ENCODE data around the gene RNF217.

RNF217 gene

GRCh38 chr6:125075741-125076481, 113.7 kb downstream of the RNF217 start:
- DNase-seq (ENCODE audit: low read depth in 1 of 2, low spot score in 1 of 2), result no peak

GRCh38 chr6:125076482-125076742, 114.2 kb downstream of the RNF217 start:
- TF ChIP-seq GABPA (IDR thresholded peaks at IDR 0.05; ENCODE audit: low read depth) (no peak), REST (IDR thresholded peaks at IDR 0.05; ENCODE audit: insufficient replicate concordance, low read depth) (no peak), CTCF (IDR thresholded peaks at IDR 0.05; ENCODE audit: insufficient read depth, low read length) (no peak), POLR2AphosphoS5 (IDR thresholded peaks at IDR 0.05; ENCODE audit: low read depth) (no peak), SPI1 (IDR thresholded peaks at IDR 0.05; ENCODE audit: borderline replicate concordance, low read depth) (no peak)
- H3K4me3 ChIP-seq (replicated peaks; ENCODE audit: insufficient read depth, low read length), result no peak overlapping the region
- DNase-seq (ENCODE audit: low read depth in 1 of 2, low spot score in 1 of 2), result no peak
- no peak overlapping the region for H3K27ac ChIP-seq (replicated peaks)
- H3K27me3 ChIP-seq (ENCODE audit: insufficient read depth, poor library complexity, severe bottlenecking), result no peaks in the 10 kb centered on the region

More at GRCh38 chr6:125075741-125076481, 113.7 kb downstream of the RNF217 start:
- H3K4me3 ChIP-seq (replicated peaks; ENCODE audit: insufficient read depth, low read length), result no peak overlapping the region
- no peaks in the 10 kb centered on the region for H3K27me3 ChIP-seq (ENCODE audit: insufficient read depth, poor library complexity, severe bottlenecking)
- H3K27ac ChIP-seq (replicated peaks), result no peak overlapping the region
- TF ChIP-seq POLR2AphosphoS5 (IDR thresholded peaks at IDR 0.05; ENCODE audit: low read depth) (no peak), GABPA (IDR thresholded peaks at IDR 0.05; ENCODE audit: low read depth) (no peak), CTCF (IDR thresholded peaks at IDR 0.05; ENCODE audit: insufficient read depth, low read length) (no peak), REST (IDR thresholded peaks at IDR 0.05; ENCODE audit: insufficient replicate concordance, low read depth) (no peak), SPI1 (IDR thresholded peaks at IDR 0.05; ENCODE audit: borderline replicate concordance, low read depth) (no peak)

GRCh38 chr6:125077453-125077852, 115.2 kb downstream of the RNF217 start:
- Histone ChIP-seq H3K27me3 (ENCODE audit: insufficient read depth, poor library complexity, severe bottlenecking) (no peaks in the 10 kb centered on the region), H3K27ac (replicated peaks) (no peak overlapping the region), H3K4me3 (replicated peaks; ENCODE audit: insufficient read depth, low read length) (no peak overlapping the region)
- DNase-seq (ENCODE audit: low read depth in 1 of 2, low spot score in 1 of 2), result no peak
- TF ChIP-seq REST (IDR thresholded peaks at IDR 0.05; ENCODE audit: insufficient replicate concordance, low read depth), result no peak
- no peak for TF ChIP-seq GABPA (IDR thresholded peaks at IDR 0.05; ENCODE audit: low read depth)
- TF ChIP-seq POLR2AphosphoS5 (IDR thresholded peaks at IDR 0.05; ENCODE audit: low read depth), result no peak
- TF ChIP-seq SPI1 (IDR thresholded peaks at IDR 0.05; ENCODE audit: borderline replicate concordance, low read depth), result no peak
- TF ChIP-seq CTCF (IDR thresholded peaks at IDR 0.05; ENCODE audit: insufficient read depth, low read length), result no peak
